Activated T-helper 1 cell treated with anti-CD3 and anti-CD28 coated beads, Interleukin-12 subunit alpha, Interleukin-12 subunit beta, Interleukin-2, Interleukin-4 antibody, amounts not matched to agents 30 ng/mL and 10 ng/mL and 1 ng/mL, durations not matched to agents 14 hours and 24 hours and 36 hours (primary cell): Measurements from ENCODE around the gene NR2E1. TPM values are rescaled to one million over a fixed set of nuclear protein-coding genes. Genes with fewer than 3 reads are reported as not detected.

Experiments used
- DNase-seq: peaks from one replicate; pipeline ENCODE4 v3.0.0; 2021; ENCODE audit warnings: low spot score
- H3K27ac Mint-ChIP-seq: one replicate; pipeline ENCODE4 v1.8.0; 2021; ENCODE audit warnings: mild to moderate bottlenecking, mixed read lengths
- H3K27me3 Mint-ChIP-seq: one replicate; pipeline ENCODE4 v1.8.0; 2022; ENCODE audit warnings: mild to moderate bottlenecking, moderate library complexity, mixed read lengths; ENCODE audit not compliant: insufficient read depth
- H3K36me3 Mint-ChIP-seq: one replicate; pipeline ENCODE4 v1.8.0; 2021; ENCODE audit warnings: low read depth, mixed read lengths
- H3K4me1 Mint-ChIP-seq: one replicate; pipeline ENCODE4 v1.8.0; 2021; ENCODE audit warnings: low read depth, mixed read lengths
- H3K4me3 Mint-ChIP-seq: one replicate; pipeline ENCODE4 v1.8.0; 2021; ENCODE audit warnings: mild to moderate bottlenecking, moderate library complexity, mixed read lengths
- H3K9me3 Mint-ChIP-seq: one replicate; pipeline ENCODE4 v1.8.0; 2021; ENCODE audit warnings: mixed read lengths
- intact Hi-C: fragments of 100-400 bp; cut with micrococcal nuclease; formaldehyde crosslinking; loops from one replicate; pipeline ENCODE4 v1.15.1; 2024
- total RNA-seq: library from RNA; stranded (reverse); gene quantifications from 2 replicates; pipeline ENCODE4 v1.2.3, GENCODE V29; 2022

Gene NR2E1
- total RNA-seq, 1 donor from 2014 or later, result not detected

- no peaks in the 10 kb centered on the region for H3K36me3 Mint-ChIP-seq
- no peaks in the 10 kb centered on the region for H3K9me3 Mint-ChIP-seq
- intact Hi-C loops, result no loop called here
- H3K27ac Mint-ChIP-seq, result no peak overlapping the region
- peaks cover 74% of the 10 kb centered on the region for H3K27me3 Mint-ChIP-seq
- no peak overlapping the region for H3K4me3 Mint-ChIP-seq
- DNase-seq, result no peak
- peaks cover under 1% of the 10 kb centered on the region for H3K4me1 Mint-ChIP-seq
Observed at GRCh38 chr6:108127826-108128225, 38.0 kb upstream of the NR2E1 start.

- Mint-ChIP-seq H3K4me1 (peaks cover 10% of the 10 kb centered on the region), H3K9me3 (no peaks in the 10 kb centered on the region), H3K4me3 (no peak overlapping the region), H3K27ac (no peak overlapping the region), H3K36me3 (no peaks in the 10 kb centered on the region), H3K27me3 (peaks cover 64% of the 10 kb centered on the region)
- no peak for DNase-seq
- intact Hi-C loops, result no loop called here
Observed at GRCh38 chr6:108130262-108130661, 35.6 kb upstream of the NR2E1 start.

- Mint-ChIP-seq H3K4me3 (no peak overlapping the region), H3K4me1 (peaks cover 10% of the 10 kb centered on the region), H3K27me3 (peaks cover 79% of the 10 kb centered on the region), H3K9me3 (no peaks in the 10 kb centered on the region), H3K27ac (no peak overlapping the region), H3K36me3 (no peaks in the 10 kb centered on the region)
- no peak for DNase-seq
- intact Hi-C loops, result loop anchor here (2.0 kb wide), 1 partner anchor 24 kb away; no protein-coding TSS in a partner anchor
Observed at GRCh38 chr6:108132863-108133262, 33.0 kb upstream of the NR2E1 start.

- Mint-ChIP-seq H3K36me3 (no peaks in the 10 kb centered on the region), H3K27me3 (peaks cover 79% of the 10 kb centered on the region), H3K4me1 (peaks cover 10% of the 10 kb centered on the region), H3K9me3 (no peaks in the 10 kb centered on the region), H3K27ac (no peak overlapping the region), H3K4me3 (peak overlapping the region; percentile 77)
- no peak for DNase-seq
- intact Hi-C loops, result loop anchor here (2.0 kb wide), 1 partner anchor 23 kb away; no protein-coding TSS in a partner anchor
Observed at GRCh38 chr6:108133594-108134179, 32.1 kb upstream of the NR2E1 start.

GRCh38 chr6:108134213-108134970 lies 31.4 kb upstream of the NR2E1 start:
- Mint-ChIP-seq H3K4me3 (no peak overlapping the region), H3K27me3 (peaks cover 77% of the 10 kb centered on the region), H3K4me1 (peaks cover 10% of the 10 kb centered on the region), H3K27ac (no peak overlapping the region), H3K9me3 (no peaks in the 10 kb centered on the region), H3K36me3 (no peaks in the 10 kb centered on the region)
- intact Hi-C loops, result no loop called here
- DNase-seq, result no peak

GRCh38 chr6:108142240-108142639 lies 23.6 kb upstream of the NR2E1 start:
- Mint-ChIP-seq H3K27ac (no peak overlapping the region), H3K4me3 (no peak overlapping the region), H3K4me1 (no peaks in the 10 kb centered on the region), H3K27me3 (peaks cover 39% of the 10 kb centered on the region), H3K9me3 (no peaks in the 10 kb centered on the region), H3K36me3 (no peaks in the 10 kb centered on the region)
- DNase-seq, result no peak
- intact Hi-C loops, result no loop called here

GRCh38 chr6:108145639-108146038 lies 20.2 kb upstream of the NR2E1 start:
- Mint-ChIP-seq H3K27me3 (peaks cover 35% of the 10 kb centered on the region), H3K27ac (no peak overlapping the region), H3K4me3 (no peak overlapping the region), H3K9me3 (no peaks in the 10 kb centered on the region), H3K4me1 (no peaks in the 10 kb centered on the region), H3K36me3 (no peaks in the 10 kb centered on the region)
- DNase-seq, result no peak
- intact Hi-C loops, result no loop called here

- peaks cover 72% of the 10 kb centered on the region for H3K27me3 Mint-ChIP-seq
- DNase-seq, result no peak
- H3K36me3 Mint-ChIP-seq, result no peaks in the 10 kb centered on the region
- intact Hi-C loops, result no loop called here
- H3K9me3 Mint-ChIP-seq, result no peaks in the 10 kb centered on the region
- H3K4me1 Mint-ChIP-seq, result no peaks in the 10 kb centered on the region
- H3K27ac Mint-ChIP-seq, result no peak overlapping the region
- H3K4me3 Mint-ChIP-seq, result no peak overlapping the region
Observed at GRCh38 chr6:108152446-108152845, 13.4 kb upstream of the NR2E1 start.

GRCh38 chr6:108156180-108156937 lies 9.5 kb upstream of the NR2E1 start:
- Mint-ChIP-seq H3K4me1 (peaks cover 5% of the 10 kb centered on the region), H3K36me3 (no peaks in the 10 kb centered on the region), H3K27me3 (peaks cover 85% of the 10 kb centered on the region), H3K4me3 (no peak overlapping the region), H3K9me3 (no peaks in the 10 kb centered on the region), H3K27ac (no peak overlapping the region)
- DNase-seq, result no peak
- intact Hi-C loops, result loop anchor here (2.0 to 5.0 kb wide), 3 partner anchors 14 to 669 kb away; no protein-coding TSS in a partner anchor

DNA sequence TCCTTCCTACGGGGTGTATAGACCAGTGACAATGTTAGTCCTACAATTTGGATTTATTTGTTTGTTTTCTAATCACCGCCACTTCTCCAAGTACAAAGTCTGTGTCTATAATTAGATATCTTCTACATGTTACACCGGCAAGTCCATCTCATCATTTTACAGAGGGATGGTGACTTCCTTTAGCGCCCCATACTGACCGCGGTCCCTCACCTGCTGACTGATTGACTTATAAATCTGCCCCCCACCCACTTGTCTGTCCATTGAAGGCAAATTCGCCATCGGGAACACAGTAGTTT lies 8.9 kb upstream of the NR2E1 start:
- H3K9me3 Mint-ChIP-seq, result no peaks in the 10 kb centered on the region
- peaks cover 89% of the 10 kb centered on the region for H3K27me3 Mint-ChIP-seq
- peaks cover 5% of the 10 kb centered on the region for H3K4me1 Mint-ChIP-seq
- H3K4me3 Mint-ChIP-seq, result no peak overlapping the region
- DNase-seq, result no peak
- H3K27ac Mint-ChIP-seq, result peak overlapping the region; percentile 52
- intact Hi-C loops, result loop anchor here (2.0 to 5.0 kb wide), 3 partner anchors 14 to 670 kb away; no protein-coding TSS in a partner anchor
- no peaks in the 10 kb centered on the region for H3K36me3 Mint-ChIP-seq

GRCh38 chr6:108157234-108157980 lies 8.4 kb upstream of the NR2E1 start:
- H3K27ac Mint-ChIP-seq, result peak overlapping the region; percentile 52
- no peak overlapping the region for H3K4me3 Mint-ChIP-seq
- peaks cover 90% of the 10 kb centered on the region for H3K27me3 Mint-ChIP-seq
- no peaks in the 10 kb centered on the region for H3K36me3 Mint-ChIP-seq
- intact Hi-C loops, result loop anchor here (2.0 to 5.0 kb wide), 3 partner anchors 13 to 670 kb away; no protein-coding TSS in a partner anchor
- H3K9me3 Mint-ChIP-seq, result no peaks in the 10 kb centered on the region
- peaks cover 5% of the 10 kb centered on the region for H3K4me1 Mint-ChIP-seq
- DNase-seq, result no peak

- Mint-ChIP-seq H3K27ac (peak overlapping the region; percentile 84), H3K36me3 (no peaks in the 10 kb centered on the region), H3K27me3 (peaks cover 90% of the 10 kb centered on the region), H3K9me3 (no peaks in the 10 kb centered on the region), H3K4me3 (peak overlapping the region; percentile 65), H3K4me1 (peaks cover 5% of the 10 kb centered on the region)
- intact Hi-C loops, result loop anchor here (2.0 to 5.0 kb wide), 3 partner anchors 13 to 671 kb away; no protein-coding TSS in a partner anchor
- DNase-seq, result no peak
Observed at GRCh38 chr6:108157981-108158525, 7.8 kb upstream of the NR2E1 start.
